Loucy (cell line): ENCODE measurements around the gene ZNF732.

Experiments used
- CTCF ChIP-seq: fragments of 200-600 bp; sonication (generic); conservative IDR thresholded peaks from 2 replicates; pipeline ENCODE4 v1.5.1; 2014; ENCODE audit warnings: mild to moderate bottlenecking, antibody characterized with exemption, low read length
- EZH2phosphoT487 ChIP-seq: fragments of 200-600 bp; IDR thresholded peaks from 2 replicates; pipeline ENCODE4 v1.6.1; 2018; ENCODE audit warnings: antibody characterized with exemption, mild to moderate bottlenecking, moderate library complexity, borderline replicate concordance

GRCh38 chr4:242121-242848, 63.0 kb downstream of the ZNF732 start:
- peak; percentile 92 for TF ChIP-seq CTCF
- TF ChIP-seq EZH2phosphoT487: no peak
